HUES48 (cell line): Measurements from ENCODE around the gene FAHD2A.

ENCODE experiments used
- H3K27ac ChIP-seq: one replicate; pipeline ENCODE4 v1.7.0; 2013; ENCODE audit warnings: low read depth, low read length, inconsistent platforms
- H3K27me3 ChIP-seq: 2 replicates; pipeline ENCODE4 v1.6.1; 2013; ENCODE audit warnings: mild to moderate bottlenecking, low read length; ENCODE audit not compliant: control insufficient read depth, insufficient read depth
- H3K36me3 ChIP-seq: 2 replicates; pipeline ENCODE4 v1.6.1; 2013; ENCODE audit warnings: low read length; ENCODE audit not compliant: control insufficient read depth, insufficient read depth
- H3K4me1 ChIP-seq: 2 replicates; pipeline ENCODE4 v1.6.1; 2013; ENCODE audit warnings: mild to moderate bottlenecking, low read length; ENCODE audit not compliant: control insufficient read depth, insufficient read depth
- H3K4me3 ChIP-seq: 2 replicates; pipeline ENCODE4 v1.5.1; 2013; ENCODE audit warnings: mild to moderate bottlenecking, low read depth, low read length
- H3K9ac ChIP-seq: 2 replicates; pipeline ENCODE4 v1.6.1; 2013; ENCODE audit warnings: mild to moderate bottlenecking, low read depth, low read length, moderate library complexity
- H3K9me3 ChIP-seq: 2 replicates; pipeline ENCODE4 v1.6.1; 2013; ENCODE audit warnings: low read length; ENCODE audit not compliant: control insufficient read depth, insufficient read depth

FAHD2A gene

GRCh38 chr2:95359501-95359930, 43.0 kb upstream of the FAHD2A start:
- Histone ChIP-seq H3K27ac (no peak overlapping the region), H3K27me3 (no peaks in the 10 kb centered on the region), H3K4me1 (no peaks in the 10 kb centered on the region), H3K9me3 (no peaks in the 10 kb centered on the region; the same call in 1 of the 2 replicates), H3K9ac (no peak overlapping the region), H3K36me3 (no peaks in the 10 kb centered on the region), H3K4me3 (no peak overlapping the region)

DNA sequence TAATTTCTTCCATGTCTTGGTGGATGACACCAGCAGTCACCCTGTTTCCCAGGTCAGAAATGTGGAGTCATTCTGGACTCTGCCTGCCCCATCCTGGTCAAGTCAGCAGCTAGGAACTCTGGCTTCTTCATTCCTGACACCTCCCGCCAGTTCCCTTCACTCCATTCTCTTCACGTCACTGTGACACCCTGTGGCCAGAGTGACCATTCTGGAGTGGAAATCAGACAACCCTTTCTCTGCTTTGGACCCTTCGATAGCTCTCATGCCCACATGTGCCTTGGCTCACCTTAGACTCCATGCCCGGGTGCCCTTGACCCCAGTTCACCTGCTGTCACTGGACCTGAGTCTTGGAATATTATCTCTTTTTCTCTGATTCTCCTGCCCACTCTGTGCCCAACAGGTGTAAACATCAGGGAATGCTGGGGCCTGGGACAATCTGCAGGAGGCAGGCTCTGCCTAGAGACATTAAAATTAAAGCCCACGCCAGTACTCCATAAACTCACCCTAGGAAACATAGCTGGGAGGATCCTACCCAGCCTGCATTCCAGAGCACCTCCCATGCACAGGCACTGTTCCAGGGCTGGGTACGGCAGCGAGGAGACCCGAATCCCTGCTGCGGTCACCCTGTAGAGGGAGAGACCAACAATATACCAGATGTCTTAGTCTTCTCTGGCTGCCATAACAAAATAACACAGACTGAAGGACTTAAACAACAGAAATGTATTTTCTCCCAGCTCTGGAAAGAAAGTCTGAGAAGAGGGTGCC, 41.1 kb upstream of the FAHD2A start:
- H3K9ac ChIP-seq = no peak overlapping the region
- H3K36me3 ChIP-seq = no peaks in the 10 kb centered on the region
- no peaks in the 10 kb centered on the region; the same call in 1 of the 2 replicates for H3K9me3 ChIP-seq
- no peaks in the 10 kb centered on the region for H3K4me1 ChIP-seq
- no peak overlapping the region for H3K27ac ChIP-seq
- no peaks in the 10 kb centered on the region for H3K27me3 ChIP-seq
- no peak overlapping the region for H3K4me3 ChIP-seq

DNA sequence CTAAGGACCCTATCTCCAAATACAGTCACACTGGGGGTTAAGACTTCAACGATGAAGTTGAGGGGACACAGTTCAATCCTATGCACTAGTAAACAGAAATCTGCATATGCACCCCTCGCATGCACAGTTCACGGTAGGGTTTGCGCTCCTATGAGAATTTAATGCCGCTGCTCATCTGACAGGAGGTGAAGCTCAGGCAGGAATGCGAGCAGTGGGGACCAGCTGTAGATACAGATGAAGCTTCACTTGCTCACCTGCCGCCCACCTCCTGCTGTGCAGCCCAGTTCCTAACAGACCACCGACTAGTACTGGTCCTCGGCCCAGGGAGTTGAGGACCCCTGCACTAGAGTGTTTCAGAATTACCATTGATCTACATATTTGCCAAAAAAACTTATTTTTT, 40.0 kb upstream of the FAHD2A start:
- Histone ChIP-seq H3K36me3 (no peaks in the 10 kb centered on the region), H3K4me1 (no peaks in the 10 kb centered on the region), H3K27me3 (no peaks in the 10 kb centered on the region), H3K27ac (no peak overlapping the region), H3K9ac (no peak overlapping the region), H3K9me3 (no peaks in the 10 kb centered on the region; the same call in 1 of the 2 replicates), H3K4me3 (no peak overlapping the region)

- Histone ChIP-seq H3K4me1 (no peaks in the 10 kb centered on the region), H3K9ac (no peak overlapping the region), H3K36me3 (no peaks in the 10 kb centered on the region), H3K9me3 (no peaks in the 10 kb centered on the region), H3K4me3 (no peak overlapping the region), H3K27ac (no peak overlapping the region), H3K27me3 (no peaks in the 10 kb centered on the region)
These were observed 36.0 kb upstream of the FAHD2A start for GRCh38 chr2:95366514-95366913.

DNA sequence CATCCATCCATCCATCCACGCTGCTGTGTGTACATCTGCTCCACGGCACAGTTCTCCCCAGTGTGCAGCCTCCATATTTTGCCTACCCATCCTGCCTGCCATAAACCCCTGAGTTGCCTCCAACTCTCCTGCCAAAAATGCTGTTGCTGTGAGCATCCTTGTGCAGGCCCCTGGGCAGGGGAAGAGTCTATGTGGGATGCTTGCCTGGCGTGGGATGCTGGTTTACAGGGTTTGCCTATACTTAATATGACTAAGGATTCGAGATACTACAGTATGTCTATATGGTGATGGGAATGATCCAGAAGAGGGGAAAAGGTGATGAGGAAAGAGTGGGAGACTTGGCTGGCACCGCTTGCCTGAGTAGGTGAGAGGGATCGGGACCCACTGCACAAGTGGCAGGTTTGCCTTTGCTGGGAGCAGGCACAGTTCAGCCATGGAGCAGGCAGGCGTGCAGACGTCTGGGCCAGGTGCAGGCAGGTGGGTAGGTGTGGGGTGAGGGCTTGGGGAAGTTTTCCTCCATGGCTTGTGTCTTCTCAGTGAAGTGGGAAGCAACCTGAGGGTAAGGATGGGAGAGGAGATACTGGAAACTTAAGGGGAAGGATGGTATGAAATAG, 30.2 kb upstream of the FAHD2A start:
- no peaks in the 10 kb centered on the region for H3K9me3 ChIP-seq
- H3K27me3 ChIP-seq = no peaks in the 10 kb centered on the region
- H3K27ac ChIP-seq = no peak overlapping the region
- no peaks in the 10 kb centered on the region for H3K36me3 ChIP-seq
- H3K4me1 ChIP-seq = peaks cover 2% of the 10 kb centered on the region; the same call in 1 of the 2 replicates
- H3K9ac ChIP-seq = no peak overlapping the region
- H3K4me3 ChIP-seq = no peak overlapping the region

- H3K36me3 ChIP-seq = no peaks in the 10 kb centered on the region
- no peak overlapping the region for H3K4me3 ChIP-seq
These were observed 29.7 kb upstream of the FAHD2A start for GRCh38 chr2:95372845-95373244.

DNA sequence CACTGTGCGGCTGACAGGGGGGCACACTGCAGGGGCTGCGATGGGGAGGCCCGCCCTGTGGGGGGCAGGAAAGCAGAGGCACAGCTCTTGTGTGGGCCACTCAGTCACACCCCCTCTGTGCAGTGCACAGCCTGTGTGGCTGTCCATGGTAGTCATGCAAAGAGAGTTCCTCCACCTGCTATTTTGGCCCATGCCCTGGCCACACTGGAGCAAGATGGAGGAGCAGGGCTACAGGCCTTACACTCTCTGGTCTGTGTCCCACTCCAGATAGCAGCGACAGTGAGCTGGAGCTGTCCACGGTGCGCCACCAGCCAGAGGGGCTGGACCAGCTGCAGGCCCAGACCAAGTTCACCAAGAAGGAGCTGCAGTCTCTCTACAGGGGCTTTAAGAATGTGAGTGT, 28.5 kb upstream of the FAHD2A start:
- H3K36me3 ChIP-seq = no peaks in the 10 kb centered on the region
- no peak overlapping the region for H3K27ac ChIP-seq
- no peaks in the 10 kb centered on the region for H3K9me3 ChIP-seq
- peaks cover 2% of the 10 kb centered on the region; the same call in 1 of the 2 replicates for H3K4me1 ChIP-seq
- no peak overlapping the region for H3K9ac ChIP-seq
- no peak overlapping the region for H3K4me3 ChIP-seq
- no peaks in the 10 kb centered on the region for H3K27me3 ChIP-seq

More at GRCh38 chr2:95372845-95373244, 29.7 kb upstream of the FAHD2A start:
- no peaks in the 10 kb centered on the region for H3K27me3 ChIP-seq
- no peak overlapping the region for H3K27ac ChIP-seq
- H3K4me1 ChIP-seq = peaks cover 2% of the 10 kb centered on the region; the same call in 1 of the 2 replicates
- no peaks in the 10 kb centered on the region for H3K9me3 ChIP-seq
- no peak overlapping the region for H3K9ac ChIP-seq

- Histone ChIP-seq H3K27ac (no peak overlapping the region), H3K9me3 (no peaks in the 10 kb centered on the region), H3K4me3 (no peak overlapping the region), H3K9ac (no peak overlapping the region), H3K36me3 (no peaks in the 10 kb centered on the region), H3K27me3 (no peaks in the 10 kb centered on the region), H3K4me1 (peaks cover 2% of the 10 kb centered on the region; the same call in 1 of the 2 replicates)
These were observed 28.0 kb upstream of the FAHD2A start for GRCh38 chr2:95374451-95374920.

DNA sequence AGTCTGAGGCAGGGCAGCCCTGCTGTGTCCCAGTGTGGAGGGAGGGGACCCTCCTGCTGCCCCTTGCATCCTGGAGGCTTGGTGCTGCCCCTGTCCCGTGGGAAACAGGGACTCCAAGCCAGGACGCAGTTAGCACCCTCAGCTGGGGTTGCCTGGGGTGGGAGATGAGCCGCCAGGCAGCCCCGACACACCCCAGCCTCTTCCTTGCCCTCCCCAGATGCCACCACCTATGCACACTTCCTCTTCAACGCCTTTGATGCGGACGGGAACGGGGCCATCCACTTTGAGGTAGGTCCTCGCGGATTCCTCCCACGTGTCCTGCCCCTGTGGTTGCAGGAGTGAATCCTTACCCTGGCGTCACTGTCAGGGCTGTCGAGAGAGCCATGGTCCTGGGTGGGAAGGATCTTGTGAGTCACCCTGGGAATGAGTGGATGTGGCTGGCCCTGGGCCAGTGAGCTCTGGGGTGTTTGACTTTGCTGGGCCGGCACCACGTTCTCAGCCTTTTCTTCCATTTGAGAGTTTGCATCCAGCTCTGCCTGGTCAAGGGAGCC, 27.5 kb upstream of the FAHD2A start:
- Histone ChIP-seq H3K9ac (no peak overlapping the region), H3K9me3 (no peaks in the 10 kb centered on the region), H3K27ac (no peak overlapping the region)

DNA sequence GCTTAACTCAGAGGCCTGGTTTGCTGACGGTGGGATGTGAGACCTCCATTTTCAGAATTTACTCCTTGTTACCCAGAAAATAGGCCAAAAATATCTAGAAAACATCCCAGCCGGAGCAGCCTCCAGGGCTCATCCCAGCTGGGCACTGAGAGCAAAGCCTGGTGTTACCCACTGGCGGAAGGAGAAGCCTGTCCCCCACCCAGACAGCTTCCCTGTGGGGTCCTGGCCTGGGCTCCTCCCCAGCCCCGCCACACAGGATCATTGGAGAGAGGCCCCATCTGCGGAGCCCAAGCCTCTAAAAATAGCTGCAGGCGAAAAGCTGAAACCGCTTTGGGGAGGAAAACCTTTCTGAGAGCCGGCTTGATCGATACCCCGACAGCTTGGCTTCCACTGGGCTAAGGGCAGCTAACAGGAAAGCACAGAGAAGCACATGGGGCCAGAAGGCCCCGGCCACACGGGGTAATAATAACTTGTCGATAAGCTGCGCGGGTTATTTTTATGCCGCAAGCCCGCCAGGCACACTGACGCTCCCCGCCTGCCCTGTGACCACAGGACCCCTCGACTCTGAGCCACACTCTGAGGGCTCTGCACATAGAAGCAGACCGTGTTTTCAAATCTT, 26.9 kb upstream of the FAHD2A start:
- no peaks in the 10 kb centered on the region for H3K27me3 ChIP-seq
- H3K4me1 ChIP-seq = peaks cover 6% of the 10 kb centered on the region

More for the DNA sequence above, 27.5 kb upstream of the FAHD2A start:
- H3K4me3 ChIP-seq = no peak overlapping the region
- peaks cover 6% of the 10 kb centered on the region for H3K4me1 ChIP-seq
- H3K27me3 ChIP-seq = no peaks in the 10 kb centered on the region
- no peaks in the 10 kb centered on the region for H3K36me3 ChIP-seq

More for the DNA sequence above, 26.9 kb upstream of the FAHD2A start:
- H3K4me3 ChIP-seq = no peak overlapping the region
- H3K36me3 ChIP-seq = no peaks in the 10 kb centered on the region
- H3K9ac ChIP-seq = no peak overlapping the region
- H3K27ac ChIP-seq = no peak overlapping the region
- H3K9me3 ChIP-seq = no peaks in the 10 kb centered on the region
